ENCODE measurements around the gene AEBP2. TPM values are rescaled to one million over a fixed set of nuclear protein-coding genes. Genes with fewer than 3 reads are reported as not detected.
"Not testable (repeated sequence)": the region's sequence is repeated elsewhere in the genome, so short reads cannot be mapped to it uniquely, and the experiment has no call there.

The AEBP2 gene
- total RNA-seq, 2 donors from 2014 or later: 37.8 to 78.4 TPM

GRCh38 chr12:19464192-19464580 is 24.9 kb downstream of the AEBP2 start:
- Histone ChIP-seq H3K27me3 (ENCODE audit: control insufficient read depth, insufficient read depth, low read length, poor library complexity, severe bottlenecking) (no peaks in the 10 kb centered on the region), H3K4me1 (ENCODE audit: control insufficient read depth, insufficient read depth, low read length) (no peaks in the 10 kb centered on the region), H3K36me3 (ENCODE audit: control insufficient read depth, insufficient read depth, low read length) (peaks cover 56% of the 10 kb centered on the region), H3K9ac (ENCODE audit: extremely low read depth, low read length, poor library complexity, severe bottlenecking) (no peak overlapping the region), H3K4me3 (ENCODE audit: low read length) (no peak overlapping the region), H3K27ac (ENCODE audit: low read depth, low read length) (no peak overlapping the region), H3K9me3 (ENCODE audit: control insufficient read depth, low read length) (peaks cover 5% of the 10 kb centered on the region)
- Mint-ChIP-seq H3K36me3 (ENCODE audit: low read depth) (peaks cover 74% of the 10 kb centered on the region), H3K27me3 (ENCODE audit: insufficient read depth) (no peaks in the 10 kb centered on the region), H3K27ac (no peak overlapping the region), H3K9me3 (no peaks in the 10 kb centered on the region), H3K4me1 (peaks cover 3% of the 10 kb centered on the region), H3K4me3 (no peak overlapping the region)
- no peak for DNase-seq
- TF ChIP-seq CTCF (conservative IDR thresholded peaks at IDR 0.05): no peak

GRCh38 chr12:19465711-19466110 is 26.4 kb downstream of the AEBP2 start:
- H3K27me3 ChIP-seq (ENCODE audit: control insufficient read depth, insufficient read depth, low read length, poor library complexity, severe bottlenecking): no peaks in the 10 kb centered on the region
- H3K4me1 ChIP-seq (ENCODE audit: control insufficient read depth, insufficient read depth, low read length): no peaks in the 10 kb centered on the region
- no peak overlapping the region for H3K4me3 ChIP-seq (ENCODE audit: low read length)
- Mint-ChIP-seq H3K9me3 (no peaks in the 10 kb centered on the region), H3K27me3 (ENCODE audit: insufficient read depth) (no peaks in the 10 kb centered on the region), H3K4me1 (peaks cover 3% of the 10 kb centered on the region), H3K27ac (peak overlapping the region; percentile 27), H3K4me3 (no peak overlapping the region), H3K36me3 (ENCODE audit: low read depth) (peaks cover 82% of the 10 kb centered on the region)
- no peak overlapping the region for H3K27ac ChIP-seq (ENCODE audit: low read depth, low read length)
- H3K9me3 ChIP-seq (ENCODE audit: control insufficient read depth, low read length): peaks cover 5% of the 10 kb centered on the region
- H3K36me3 ChIP-seq (ENCODE audit: control insufficient read depth, insufficient read depth, low read length): peaks cover 71% of the 10 kb centered on the region
- no peak for TF ChIP-seq CTCF (conservative IDR thresholded peaks at IDR 0.05)
- H3K9ac ChIP-seq (ENCODE audit: extremely low read depth, low read length, poor library complexity, severe bottlenecking): no peak overlapping the region
- DNase-seq: no peak
- WGBS, 2 experiments (ENCODE audit: insufficient coverage in 1 of 2, insufficient read length in 1 of 2): 92 to 95% methylated on average over 4 to 6 of the region's 6 CpGs

- Mint-ChIP-seq H3K9me3 (peaks cover 7% of the 10 kb centered on the region), H3K36me3 (ENCODE audit: low read depth) (peaks cover 90% of the 10 kb centered on the region), H3K27ac (no peak overlapping the region), H3K4me1 (peaks cover 16% of the 10 kb centered on the region), H3K4me3 (no peak overlapping the region), H3K27me3 (ENCODE audit: insufficient read depth) (no peaks in the 10 kb centered on the region)
- H3K9ac ChIP-seq (ENCODE audit: extremely low read depth, low read length, poor library complexity, severe bottlenecking): no peak overlapping the region
- H3K27ac ChIP-seq (ENCODE audit: low read depth, low read length): no peak overlapping the region
- no peaks in the 10 kb centered on the region for H3K27me3 ChIP-seq (ENCODE audit: control insufficient read depth, insufficient read depth, low read length, poor library complexity, severe bottlenecking)
- no peaks in the 10 kb centered on the region for H3K4me1 ChIP-seq (ENCODE audit: control insufficient read depth, insufficient read depth, low read length)
- TF ChIP-seq CTCF (conservative IDR thresholded peaks at IDR 0.05): no peak
- peaks cover 13% of the 10 kb centered on the region for H3K9me3 ChIP-seq (ENCODE audit: control insufficient read depth, low read length)
- H3K4me3 ChIP-seq (ENCODE audit: low read length): no peak overlapping the region
- peaks cover 72% of the 10 kb centered on the region for H3K36me3 ChIP-seq (ENCODE audit: control insufficient read depth, insufficient read depth, low read length)
- DNase-seq: no peak
Observed at GRCh38 chr12:19474147-19474546, 34.9 kb downstream of the AEBP2 start.

GRCh38 chr12:19475884-19476505 is 36.7 kb downstream of the AEBP2 start:
- peaks cover 72% of the 10 kb centered on the region for H3K36me3 ChIP-seq (ENCODE audit: control insufficient read depth, insufficient read depth, low read length)
- Mint-ChIP-seq H3K27ac (peak overlapping the region; percentile 27), H3K9me3 (peaks cover 22% of the 10 kb centered on the region), H3K36me3 (ENCODE audit: low read depth) (peaks cover 88% of the 10 kb centered on the region), H3K4me1 (peaks cover 16% of the 10 kb centered on the region)
- H3K4me3 ChIP-seq (ENCODE audit: low read length); H3K27ac ChIP-seq (ENCODE audit: low read depth, low read length); DNase-seq; H3K27me3 Mint-ChIP-seq (ENCODE audit: insufficient read depth); H3K4me3 Mint-ChIP-seq; H3K9ac ChIP-seq (ENCODE audit: extremely low read depth, low read length, poor library complexity, severe bottlenecking); H3K27me3 ChIP-seq (ENCODE audit: control insufficient read depth, insufficient read depth, low read length, poor library complexity, severe bottlenecking); H3K4me1 ChIP-seq (ENCODE audit: control insufficient read depth, insufficient read depth, low read length): not testable (repeated sequence)
- peaks cover 29% of the 10 kb centered on the region for H3K9me3 ChIP-seq (ENCODE audit: control insufficient read depth, low read length)
- WGBS, 2 experiments (ENCODE audit: insufficient coverage in 1 of 2, insufficient read length in 1 of 2): 91 to 93% methylated on average over 4 of the region's 4 CpGs

Data from endodermal cell (in vitro differentiated cells).